ENCODE data around the gene GPR180. TPM values are rescaled to one million over a fixed set of nuclear protein-coding genes. Genes with fewer than 3 reads are reported as not detected.

Gene GPR180
- total RNA-seq, 2 donors from 2014 or later: 3.4 to 3.7 TPM

DNA sequence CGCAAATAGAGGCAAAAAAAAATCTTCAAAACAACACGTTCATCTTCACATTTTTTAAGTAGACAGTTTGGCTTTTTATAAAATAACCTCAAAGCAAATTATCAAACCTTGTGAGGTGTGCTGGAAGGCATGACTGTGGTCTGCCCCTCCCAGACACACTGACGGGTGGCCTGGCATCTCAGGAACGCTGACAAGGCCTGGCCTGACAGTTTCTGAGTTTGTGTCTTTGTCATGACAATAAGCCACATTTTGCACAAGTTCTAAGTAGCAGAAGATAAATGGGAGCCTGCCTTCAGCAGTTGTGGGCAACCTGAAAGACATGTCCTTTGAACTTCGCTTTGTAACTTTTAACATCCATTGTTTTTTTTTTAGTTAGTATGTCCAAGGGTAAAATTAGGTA lies 72.2 kb downstream of the GPR180 start:
- DNase-seq (no peak), ATAC-seq (no peak)
- intact Hi-C loops (cut with DNase I, micrococcal nuclease): no loop called here

DNA sequence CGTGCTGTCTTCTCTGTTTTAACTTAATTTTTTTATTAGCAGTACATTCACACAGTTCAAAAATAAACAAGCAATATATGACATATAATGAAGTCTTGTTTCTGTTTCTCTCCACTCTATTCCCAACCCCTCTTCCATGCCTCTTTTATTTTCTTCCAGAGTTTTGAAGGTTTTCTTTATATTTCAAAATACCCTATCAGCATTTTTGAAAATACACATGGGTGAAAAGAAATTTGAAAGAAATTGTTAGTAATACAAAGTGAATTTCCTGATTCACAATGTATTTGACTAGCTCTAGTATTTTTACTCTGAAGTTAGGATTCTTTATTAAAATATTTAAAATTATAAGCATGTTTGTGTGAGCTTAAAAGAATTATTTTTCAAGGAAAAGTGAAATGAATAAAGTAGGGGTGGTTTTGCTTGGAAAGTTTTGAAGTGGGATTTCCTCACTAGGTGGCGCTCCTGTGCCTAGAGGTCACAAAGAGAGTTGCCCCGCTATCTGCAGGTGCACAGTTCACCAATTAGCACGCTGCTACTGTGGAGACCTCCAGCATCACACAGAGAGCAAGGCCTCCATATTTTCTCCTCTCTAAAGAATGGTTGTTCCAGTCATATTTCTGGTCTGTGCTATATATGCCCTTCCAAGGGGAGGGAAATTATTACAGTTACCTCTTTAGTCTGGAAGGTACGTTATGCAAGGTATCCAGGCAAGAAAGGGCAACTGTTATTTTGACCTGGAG lies 73.1 kb downstream of the GPR180 start:
- ATAC-seq: no peak
- peak in 1 of 2 donors; percentile 68 for DNase-seq

DNA sequence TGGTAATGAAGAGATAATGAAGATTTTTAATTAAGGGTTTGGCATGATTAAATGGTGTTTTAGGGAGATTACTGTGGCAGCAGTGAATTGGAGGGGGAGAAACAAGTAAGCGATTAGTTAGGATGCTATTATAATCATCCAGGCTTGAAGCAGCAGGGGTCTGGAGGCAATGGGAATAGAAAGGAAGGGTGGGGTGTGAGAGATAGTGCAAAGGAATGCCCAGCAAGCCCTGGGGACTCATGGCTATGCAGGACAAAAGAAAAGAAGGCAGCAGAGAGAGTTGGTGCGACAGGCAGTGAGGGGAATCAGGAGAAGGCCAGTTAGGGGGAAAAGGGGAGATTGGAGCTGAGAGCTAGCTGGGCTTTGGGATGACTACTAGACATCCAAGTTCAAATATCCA lies 76.1 kb downstream of the GPR180 start:
- DNase-seq (no peak), ATAC-seq (no peak)
- intact Hi-C loops (cut with DNase I, micrococcal nuclease): no loop called here

More for the DNA sequence above, 73.1 kb downstream of the GPR180 start:
- intact Hi-C loops (cut with DNase I, micrococcal nuclease): no loop called here

DNA sequence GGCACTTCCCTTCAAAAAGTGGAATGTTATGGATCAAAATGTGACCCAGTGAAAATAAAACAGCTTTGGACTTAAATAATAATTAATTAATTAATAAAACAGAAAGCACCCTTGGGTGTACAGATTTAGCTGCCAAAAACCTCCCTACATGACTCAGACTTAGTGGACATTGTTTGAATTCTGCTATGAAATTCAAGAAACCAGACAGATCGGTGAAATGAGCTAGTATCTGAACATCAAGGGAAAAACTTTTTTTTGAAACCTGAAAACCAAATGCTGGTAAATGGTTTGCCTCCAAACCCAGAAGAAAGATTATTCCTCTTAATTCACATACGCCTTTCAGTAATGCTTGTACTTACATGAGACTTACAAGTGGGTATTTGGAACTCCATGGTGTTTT lies 77.2 kb downstream of the GPR180 start:
- intact Hi-C loops (cut with DNase I, micrococcal nuclease): no loop called here
- ATAC-seq: no peak
- no peak for DNase-seq

DNA sequence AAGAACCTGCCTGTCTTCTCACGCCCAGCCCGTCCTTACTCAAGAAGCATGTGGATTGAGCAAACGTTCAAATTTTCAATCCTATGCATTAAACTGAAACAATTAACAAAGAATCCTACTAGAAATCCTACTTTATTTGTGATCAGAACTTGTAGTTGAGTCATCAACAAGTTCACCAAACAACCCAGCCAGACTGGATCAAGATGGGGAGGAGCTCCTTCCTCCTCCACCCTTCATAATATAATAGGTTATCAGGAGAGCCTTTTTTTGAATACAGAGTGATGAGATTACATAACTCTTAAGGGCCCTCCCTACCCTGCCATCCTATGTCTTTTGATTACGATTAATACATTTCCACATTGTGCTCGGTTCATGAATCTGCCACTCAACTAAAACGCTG lies 78.0 kb downstream of the GPR180 start:
- intact Hi-C loops (cut with DNase I, micrococcal nuclease): no loop called here
- ATAC-seq (no peak), DNase-seq (no peak)

DNA sequence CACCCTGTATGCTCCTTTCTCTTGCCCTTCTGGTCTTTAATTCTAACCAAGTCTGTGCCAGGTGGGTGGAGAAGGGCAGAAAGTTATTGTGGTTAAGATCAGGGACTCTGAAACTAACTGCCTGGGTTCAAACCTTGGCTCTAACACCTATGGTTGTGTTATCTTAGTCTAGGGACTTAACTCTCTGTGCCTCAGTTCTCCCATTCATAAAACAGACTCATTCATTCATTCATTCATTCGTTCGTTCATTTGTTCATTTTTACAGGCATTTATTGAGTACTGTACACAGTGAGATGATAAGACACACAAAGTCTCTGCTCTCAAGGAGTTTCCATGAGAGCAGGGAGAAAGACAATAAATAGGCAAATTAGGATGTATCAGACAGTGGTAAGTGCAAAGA lies 80.6 kb downstream of the GPR180 start:
- DNase-seq: no peak
- intact Hi-C loops (cut with DNase I, micrococcal nuclease): no loop called here
- no peak for ATAC-seq

DNA sequence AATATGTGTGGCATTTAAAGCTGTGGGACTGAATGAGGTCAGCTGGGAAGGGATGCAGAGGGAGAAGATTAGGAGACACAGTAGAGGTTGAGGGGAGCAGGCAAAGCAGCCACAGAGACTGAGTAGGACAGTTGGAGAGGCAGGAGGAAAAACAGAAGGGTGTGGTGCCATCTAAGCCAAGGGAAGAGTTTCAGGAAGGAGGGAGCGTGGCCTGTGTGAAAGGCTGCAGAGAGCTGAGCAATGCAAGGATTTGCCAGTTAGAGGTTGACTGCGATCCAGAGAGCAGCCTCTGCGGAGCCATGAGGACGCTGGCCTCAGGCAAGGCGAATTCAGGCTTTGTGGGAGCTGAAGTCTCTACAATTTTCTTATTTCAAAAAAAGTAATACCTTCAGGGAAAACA lies 81.8 kb downstream of the GPR180 start:
- no peak for ATAC-seq
- intact Hi-C loops (cut with DNase I, micrococcal nuclease): no loop called here
- no peak for DNase-seq

Other genes starting within 250 kb of the GPR180 start
- gene DCT, start 122.2 kb upstream of the GPR180 start, total RNA-seq: under 1 TPM in 1 of 2 donors, not detected in 1; 0.08 TPM
- gene TGDS, start 5.7 kb upstream of the GPR180 start, total RNA-seq: 1 to 10 TPM; 7.8 to 8.3 TPM
- not detected for gene SOX21, start 110.7 kb downstream of the GPR180 start, total RNA-seq

Measured in left colon (tissue), 2 donors.